ENCODE measurements around the gene TBC1D21. TPM values are rescaled to one million over a fixed set of nuclear protein-coding genes. Genes with fewer than 3 reads are reported as not detected.

TBC1D21 gene
- total RNA-seq, 1 donor from 2014 or later = not detected

DNA sequence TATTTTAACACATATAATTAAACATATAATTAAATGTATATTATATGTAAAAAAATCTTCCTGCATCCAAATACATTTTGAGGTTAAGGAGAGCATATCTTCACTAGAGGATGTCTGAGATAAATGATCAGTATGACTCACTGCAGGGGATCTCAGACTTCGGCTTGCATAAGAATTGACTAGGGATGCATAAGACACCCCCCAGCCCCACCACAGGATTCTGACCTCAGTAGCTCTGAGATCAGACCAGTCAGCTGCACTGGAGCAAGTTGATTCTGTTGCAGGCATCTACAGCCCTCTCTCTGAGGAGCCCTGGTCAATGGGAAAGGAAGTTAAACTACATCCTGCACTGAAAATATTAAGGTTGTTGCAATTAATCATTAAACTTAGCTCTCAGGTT, 29.0 kb upstream of the TBC1D21 start:
- no peak for DNase-seq (ENCODE audit: low spot score, unreplicated experiment)
- Mint-ChIP-seq H3K36me3 (ENCODE audit: insufficient read depth) (no peaks in the 10 kb centered on the region), H3K27me3 (peaks cover 34% of the 10 kb centered on the region), H3K27ac (no peak overlapping the region), H3K9me3 (ENCODE audit: low read depth) (no peaks in the 10 kb centered on the region), H3K4me1 (ENCODE audit: low read depth) (no peaks in the 10 kb centered on the region), H3K4me3 (ENCODE audit: low read depth) (no peak overlapping the region)
- TF ChIP-seq, protein P1, sequence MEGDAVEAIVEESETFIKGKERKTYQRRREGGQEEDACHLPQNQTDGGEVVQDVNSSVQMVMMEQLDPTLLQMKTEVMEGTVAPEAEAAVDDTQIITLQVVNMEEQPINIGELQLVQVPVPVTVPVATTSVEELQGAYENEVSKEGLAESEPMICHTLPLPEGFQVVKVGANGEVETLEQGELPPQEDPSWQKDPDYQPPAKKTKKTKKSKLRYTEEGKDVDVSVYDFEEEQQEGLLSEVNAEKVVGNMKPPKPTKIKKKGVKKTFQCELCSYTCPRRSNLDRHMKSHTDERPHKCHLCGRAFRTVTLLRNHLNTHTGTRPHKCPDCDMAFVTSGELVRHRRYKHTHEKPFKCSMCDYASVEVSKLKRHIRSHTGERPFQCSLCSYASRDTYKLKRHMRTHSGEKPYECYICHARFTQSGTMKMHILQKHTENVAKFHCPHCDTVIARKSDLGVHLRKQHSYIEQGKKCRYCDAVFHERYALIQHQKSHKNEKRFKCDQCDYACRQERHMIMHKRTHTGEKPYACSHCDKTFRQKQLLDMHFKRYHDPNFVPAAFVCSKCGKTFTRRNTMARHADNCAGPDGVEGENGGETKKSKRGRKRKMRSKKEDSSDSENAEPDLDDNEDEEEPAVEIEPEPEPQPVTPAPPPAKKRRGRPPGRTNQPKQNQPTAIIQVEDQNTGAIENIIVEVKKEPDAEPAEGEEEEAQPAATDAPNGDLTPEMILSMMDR (IDR thresholded peaks at IDR 0.05; ENCODE audit: unreplicated experiment) = no peak

DNA sequence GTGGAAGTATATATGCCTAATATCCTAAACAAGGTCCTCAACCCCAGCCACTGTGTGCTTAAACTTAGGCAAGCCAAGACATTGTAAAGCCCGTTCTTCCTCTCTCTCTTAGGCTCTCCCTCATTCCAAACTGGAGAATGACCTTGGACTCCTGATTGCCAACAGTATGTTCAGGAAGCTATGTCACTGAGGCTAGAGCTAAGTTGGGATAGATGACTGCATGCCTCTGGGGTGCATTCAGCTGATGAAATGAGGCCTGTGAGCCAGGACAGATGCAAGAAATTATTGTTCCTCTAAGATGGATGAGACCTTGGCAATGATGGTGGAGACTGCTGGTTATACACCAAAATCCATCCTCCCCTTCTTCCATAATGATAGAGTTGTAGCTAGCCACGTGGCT, 27.9 kb upstream of the TBC1D21 start:
- H3K36me3 Mint-ChIP-seq (ENCODE audit: insufficient read depth) = no peaks in the 10 kb centered on the region
- H3K27me3 Mint-ChIP-seq = peaks cover 26% of the 10 kb centered on the region
- H3K27ac Mint-ChIP-seq = no peak overlapping the region
- H3K4me3 Mint-ChIP-seq (ENCODE audit: low read depth) = no peak overlapping the region
- TF ChIP-seq, protein P1 (IDR thresholded peaks at IDR 0.05; ENCODE audit: unreplicated experiment) = no peak
- DNase-seq (ENCODE audit: low spot score, unreplicated experiment) = no peak
- H3K4me1 Mint-ChIP-seq (ENCODE audit: low read depth) = no peaks in the 10 kb centered on the region
- H3K9me3 Mint-ChIP-seq (ENCODE audit: low read depth) = no peaks in the 10 kb centered on the region

DNA sequence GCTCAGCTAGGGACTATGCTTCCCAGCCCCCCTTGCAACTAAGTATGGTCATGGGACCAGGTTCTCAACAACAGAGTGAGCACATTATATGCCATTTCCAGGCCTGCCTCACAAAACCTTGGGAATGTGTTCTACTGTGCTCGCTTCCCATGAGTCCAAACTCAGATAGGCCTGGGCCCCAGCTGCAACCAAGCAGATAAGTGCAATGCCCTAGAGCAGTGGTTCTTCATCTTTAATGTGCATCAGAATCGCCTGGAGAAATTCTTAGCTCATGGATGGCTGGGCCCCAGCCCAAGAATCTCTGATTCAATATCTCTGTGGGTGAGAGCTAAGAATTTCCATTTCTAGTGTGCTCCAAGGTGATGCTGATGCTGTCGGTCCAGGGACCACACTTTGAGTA, 27.5 kb upstream of the TBC1D21 start:
- Mint-ChIP-seq H3K9me3 (ENCODE audit: low read depth) (no peaks in the 10 kb centered on the region), H3K27me3 (peaks cover 22% of the 10 kb centered on the region), H3K4me3 (ENCODE audit: low read depth) (no peak overlapping the region), H3K36me3 (ENCODE audit: insufficient read depth) (no peaks in the 10 kb centered on the region), H3K4me1 (ENCODE audit: low read depth) (no peaks in the 10 kb centered on the region), H3K27ac (no peak overlapping the region)
- TF ChIP-seq, protein P1 (IDR thresholded peaks at IDR 0.05; ENCODE audit: unreplicated experiment) = no peak
- no peak for DNase-seq (ENCODE audit: low spot score, unreplicated experiment)

DNA sequence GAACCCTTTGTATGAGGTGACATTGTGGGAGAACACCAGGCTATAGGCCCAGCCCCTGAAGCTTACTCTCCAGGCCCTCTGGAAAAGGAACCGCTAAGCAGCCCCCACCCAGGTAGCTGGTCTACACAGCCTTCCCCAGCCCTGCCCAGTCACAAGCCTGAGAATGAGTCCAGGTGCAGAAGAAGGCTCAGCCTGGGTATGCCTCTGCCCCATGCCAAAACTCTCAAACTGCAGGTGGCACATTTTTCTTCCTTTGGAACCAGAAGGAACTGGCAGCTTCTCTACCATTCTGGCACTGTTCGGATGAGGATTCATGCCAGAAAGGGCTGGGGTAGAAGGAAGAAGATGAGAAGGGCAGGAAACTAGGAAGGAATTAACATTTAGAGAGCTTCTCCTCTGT, 23.7 kb upstream of the TBC1D21 start:
- H3K4me3 Mint-ChIP-seq (ENCODE audit: low read depth) = no peak overlapping the region
- no peaks in the 10 kb centered on the region for H3K9me3 Mint-ChIP-seq (ENCODE audit: low read depth)
- H3K4me1 Mint-ChIP-seq (ENCODE audit: low read depth) = no peaks in the 10 kb centered on the region
- no peak for DNase-seq (ENCODE audit: low spot score, unreplicated experiment)
- H3K36me3 Mint-ChIP-seq (ENCODE audit: insufficient read depth) = no peaks in the 10 kb centered on the region
- H3K27ac Mint-ChIP-seq = no peak overlapping the region
- TF ChIP-seq, protein P1 (IDR thresholded peaks at IDR 0.05; ENCODE audit: unreplicated experiment) = no peak
- H3K27me3 Mint-ChIP-seq = peaks cover 33% of the 10 kb centered on the region

DNA sequence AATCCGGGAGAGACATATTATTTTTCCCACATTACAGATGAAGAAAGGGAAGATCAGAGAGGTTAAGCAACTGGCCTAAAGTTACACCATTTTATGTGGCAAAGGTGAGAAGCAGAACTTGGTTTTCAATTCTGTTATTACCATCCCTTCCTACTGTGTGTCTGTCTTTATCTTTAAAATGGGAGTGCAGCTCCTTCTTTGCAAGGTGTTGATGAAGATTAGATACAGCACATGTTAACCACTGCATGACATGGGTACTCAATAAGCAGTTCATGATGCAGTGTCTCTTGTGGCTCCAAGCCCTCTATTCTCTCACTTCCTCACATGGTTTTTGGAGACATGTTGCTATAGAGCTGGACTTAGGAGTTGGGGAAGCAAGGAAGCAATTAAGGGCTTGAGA, 23.1 kb upstream of the TBC1D21 start:
- no peak overlapping the region for H3K27ac Mint-ChIP-seq
- H3K27me3 Mint-ChIP-seq = peaks cover 39% of the 10 kb centered on the region
- H3K36me3 Mint-ChIP-seq (ENCODE audit: insufficient read depth) = no peaks in the 10 kb centered on the region
- no peaks in the 10 kb centered on the region for H3K4me1 Mint-ChIP-seq (ENCODE audit: low read depth)
- no peak overlapping the region for H3K4me3 Mint-ChIP-seq (ENCODE audit: low read depth)
- DNase-seq (ENCODE audit: low spot score, unreplicated experiment) = no peak
- no peaks in the 10 kb centered on the region for H3K9me3 Mint-ChIP-seq (ENCODE audit: low read depth)
- TF ChIP-seq, protein P1 (IDR thresholded peaks at IDR 0.05; ENCODE audit: unreplicated experiment) = no peak

Data from progenitor cell of endocrine pancreas (in vitro differentiated cells).